HG03159 (cell line): ENCODE measurements around the gene ALDH1L2.
A peak's percentile ranks its signal among the peaks of the same experiment; 100 is the strongest.

Experiments used
- ATAC-seq: cut with Tn5 transposase; IDR thresholded peaks from one replicate; pipeline ENCODE4 v1.9.1; 2021; ENCODE audit warnings: mild to moderate bottlenecking, moderate library complexity; ENCODE audit not compliant: unreplicated experiment

The ALDH1L2 gene

DNA sequence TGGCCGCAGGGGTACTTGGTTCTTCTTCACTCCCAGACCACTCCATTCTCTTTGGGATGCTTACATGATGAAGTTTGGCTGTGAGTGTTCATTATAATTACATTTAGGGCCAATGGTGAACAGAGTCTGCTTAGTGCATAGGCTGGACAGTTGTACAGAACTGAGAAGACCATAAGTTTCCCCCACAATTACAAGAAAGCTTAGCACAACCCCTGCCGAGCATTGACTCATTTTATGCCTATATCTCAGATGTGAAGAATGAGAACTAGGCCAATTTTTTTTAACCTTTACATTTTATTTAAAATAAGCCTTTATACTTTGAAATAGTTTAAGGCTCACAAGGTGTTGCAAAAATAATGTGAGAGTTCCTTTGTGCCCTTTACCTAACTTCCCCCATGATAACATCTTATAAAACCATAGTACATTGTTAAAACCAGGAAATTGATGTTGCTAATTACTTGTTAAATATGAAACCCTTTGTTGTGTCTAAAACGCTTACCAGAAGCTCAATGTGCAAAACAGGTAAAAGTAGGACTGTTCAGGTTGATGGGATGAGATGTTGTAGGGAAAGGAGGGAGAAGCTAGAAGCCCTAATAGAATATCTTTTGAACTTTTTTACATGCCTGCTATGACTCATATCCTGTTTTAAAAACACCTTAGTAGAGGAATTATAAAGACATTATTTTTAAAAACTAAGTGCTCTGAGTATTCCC, 47.2 kb downstream of the ALDH1L2 start:
- no peak for ATAC-seq

DNA sequence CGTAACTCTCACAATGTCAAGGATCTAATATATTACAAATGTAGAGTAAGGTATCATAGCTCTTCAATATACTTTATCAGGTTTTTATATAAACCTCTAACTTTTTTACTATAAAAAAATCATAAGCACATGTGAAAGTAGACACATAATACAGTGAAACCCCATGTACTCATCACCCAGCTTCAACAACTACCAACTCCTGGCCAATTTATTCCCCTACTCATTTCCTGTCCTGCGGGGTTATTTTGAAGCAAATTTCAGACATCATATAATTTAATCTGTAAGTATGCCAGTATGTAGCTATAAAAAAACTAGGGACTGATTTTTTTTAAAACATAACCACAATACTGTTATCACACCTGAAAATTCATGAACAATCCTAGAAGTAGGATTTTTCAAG, 50.4 kb downstream of the ALDH1L2 start:
- no peak for ATAC-seq

DNA sequence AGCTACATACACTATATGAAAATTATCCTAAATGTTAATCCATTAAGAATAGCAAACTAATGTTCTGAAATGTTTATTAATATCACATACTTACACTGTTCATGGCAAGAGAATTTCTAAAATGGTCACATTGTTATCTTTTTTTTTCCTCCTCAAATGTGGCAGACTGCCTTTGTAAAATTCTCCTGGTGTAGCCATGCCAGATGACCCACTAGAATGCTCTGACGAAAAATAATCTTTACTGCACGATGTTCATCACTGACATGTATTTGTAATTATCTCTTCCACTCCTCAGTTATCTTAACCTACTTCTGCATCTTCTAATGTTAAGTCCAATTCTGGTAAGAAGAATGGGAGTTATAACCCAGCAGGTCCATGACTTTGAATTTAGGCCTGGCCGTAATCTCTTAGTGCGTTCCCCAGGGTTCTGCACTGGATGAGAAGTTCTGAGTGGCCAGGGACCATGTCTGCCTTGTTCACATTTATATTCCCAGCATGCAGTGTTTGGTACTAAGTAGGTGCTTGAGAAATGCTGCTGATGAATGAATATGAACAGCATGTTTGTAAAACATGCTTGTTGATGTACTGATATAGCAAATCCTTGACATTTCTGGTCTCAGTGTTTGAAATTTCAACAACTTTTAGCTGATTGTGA, 51.4 kb downstream of the ALDH1L2 start:
- no peak for ATAC-seq

DNA sequence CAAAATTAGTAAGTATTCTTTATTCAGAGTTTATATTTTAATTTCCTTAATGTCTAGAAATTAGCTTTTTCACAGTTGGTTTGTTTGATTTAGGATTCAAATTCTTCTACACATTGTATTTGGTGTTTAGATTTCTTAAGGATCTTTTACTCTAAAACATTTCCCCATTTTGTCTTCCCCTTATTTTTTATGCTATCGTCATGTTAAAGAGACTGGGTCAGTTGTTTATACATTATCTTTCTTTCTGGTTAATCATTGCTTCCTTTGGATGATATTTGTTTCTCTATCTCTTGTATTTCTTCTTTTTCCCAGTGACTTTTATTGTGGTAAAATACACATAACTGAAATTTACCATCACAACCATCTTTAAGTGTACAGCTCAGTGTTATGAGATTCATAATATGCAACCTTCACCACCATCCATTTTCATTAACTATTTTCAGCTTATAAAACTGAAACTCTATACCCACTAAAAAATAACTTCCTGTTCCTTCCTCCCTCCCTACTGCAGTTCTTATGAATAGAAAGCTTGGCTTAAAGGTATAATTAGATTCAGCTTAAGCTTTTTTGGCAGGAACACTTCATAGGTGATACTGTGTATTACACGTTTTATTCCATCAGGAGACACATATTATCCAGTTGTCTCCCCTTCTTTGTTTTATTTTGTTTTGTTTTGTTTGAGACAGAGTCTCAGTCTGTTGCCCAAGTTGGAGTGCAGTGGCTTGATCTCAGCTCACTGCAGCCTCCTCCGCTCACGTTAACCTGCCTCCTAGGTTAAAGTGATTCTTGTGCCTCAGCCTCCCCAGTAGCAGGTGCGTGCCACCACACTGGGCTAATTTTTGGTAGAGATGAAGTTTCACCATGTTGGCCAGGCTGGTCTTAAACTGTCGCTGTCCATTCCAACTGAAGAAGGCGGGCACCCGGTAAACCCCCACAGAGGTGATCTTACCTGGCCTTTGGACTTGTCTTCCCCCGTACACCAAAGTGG, 53.1 kb downstream of the ALDH1L2 start:
- ATAC-seq = peak; percentile 88

DNA sequence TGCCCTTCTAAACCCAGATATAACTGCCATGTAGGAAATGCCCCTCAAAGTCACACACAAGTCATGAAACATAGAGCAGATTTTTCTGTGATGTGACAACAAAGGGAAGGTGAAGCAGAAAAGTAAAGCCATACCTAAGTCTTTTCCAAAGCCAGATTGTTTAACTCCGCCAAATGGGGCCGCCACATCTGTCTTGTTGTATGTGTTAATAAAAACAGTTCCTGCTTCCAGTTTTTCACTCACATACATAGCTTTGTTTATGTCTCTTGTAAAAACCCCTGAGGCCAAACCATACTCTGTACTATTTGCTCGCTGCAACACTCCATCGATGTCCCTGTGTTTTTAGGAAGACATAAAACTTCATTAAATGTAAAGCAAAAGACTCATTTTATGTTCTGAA, 57.8 kb downstream of the ALDH1L2 start:
- no peak for ATAC-seq

DNA sequence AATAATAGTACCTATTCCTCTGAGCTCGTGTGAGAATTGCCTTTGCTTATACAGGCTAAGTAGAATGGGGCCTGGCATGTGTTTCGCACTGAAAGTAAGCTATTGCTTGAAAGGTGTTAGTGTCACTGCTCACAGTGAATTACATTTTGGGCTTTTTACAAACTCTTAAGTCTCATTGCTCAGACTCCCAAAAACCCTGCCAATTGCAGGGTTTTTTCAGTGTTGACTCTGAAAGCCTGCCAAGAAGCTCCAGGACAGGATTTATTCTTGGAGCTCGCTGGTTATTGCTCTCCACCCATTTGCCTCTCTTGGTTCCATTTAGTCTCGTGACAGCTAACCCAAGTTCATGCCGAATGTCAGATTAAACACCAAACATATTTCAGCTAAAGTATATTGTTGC, 58.4 kb downstream of the ALDH1L2 start:
- ATAC-seq = no peak

DNA sequence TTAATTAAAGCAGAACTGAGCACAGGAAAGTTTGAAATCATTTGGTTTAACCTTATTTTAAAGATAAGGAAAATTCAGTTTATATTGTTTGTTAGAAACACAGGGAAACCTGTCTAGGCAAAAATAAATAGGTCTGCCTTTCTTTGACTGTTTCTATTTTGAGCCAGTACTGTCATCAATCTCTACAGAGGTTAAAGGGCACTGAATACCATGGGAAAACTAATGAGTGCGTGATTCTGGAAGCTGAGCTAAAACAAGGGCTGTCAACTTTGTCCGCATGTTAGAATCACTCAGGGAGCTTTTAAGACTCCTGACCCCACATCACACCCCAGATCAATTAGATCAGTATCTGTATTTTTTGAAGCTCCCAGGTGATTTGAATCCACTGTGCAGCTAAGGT, 59.3 kb downstream of the ALDH1L2 start:
- no peak for ATAC-seq

DNA sequence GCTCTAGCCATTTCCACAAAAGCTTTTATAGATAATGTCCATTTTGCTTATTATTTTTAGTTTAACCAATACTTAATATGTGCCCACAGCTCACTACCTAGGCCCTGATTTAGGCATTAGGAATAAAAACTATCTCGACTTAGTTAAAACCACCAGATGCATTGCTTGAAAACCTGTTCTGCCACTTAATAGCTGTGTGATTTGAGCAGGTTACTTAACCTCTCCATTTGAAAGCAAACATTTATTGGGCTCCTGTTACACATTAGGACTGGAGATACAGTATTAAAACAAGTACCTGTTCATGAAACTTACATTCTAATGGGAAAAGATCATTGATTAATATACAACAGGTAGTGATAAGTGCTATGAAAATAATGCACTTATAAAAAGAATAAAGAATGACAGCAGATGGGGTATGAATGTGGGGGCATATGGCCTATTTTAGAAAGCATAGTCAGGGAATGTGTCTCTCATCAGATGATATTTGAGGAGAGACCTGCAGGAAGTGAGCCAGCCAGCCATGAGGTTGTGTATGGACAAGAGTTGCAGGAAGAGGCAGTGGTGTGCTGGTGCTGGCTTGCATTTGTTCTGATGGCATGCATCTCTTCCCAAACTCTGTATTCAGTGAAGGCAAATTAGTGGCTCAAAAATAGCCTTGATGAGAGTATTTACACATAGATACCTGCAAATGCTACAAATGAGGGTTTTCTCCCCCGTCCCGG, 63.9 kb downstream of the ALDH1L2 start:
- no peak for ATAC-seq

DNA sequence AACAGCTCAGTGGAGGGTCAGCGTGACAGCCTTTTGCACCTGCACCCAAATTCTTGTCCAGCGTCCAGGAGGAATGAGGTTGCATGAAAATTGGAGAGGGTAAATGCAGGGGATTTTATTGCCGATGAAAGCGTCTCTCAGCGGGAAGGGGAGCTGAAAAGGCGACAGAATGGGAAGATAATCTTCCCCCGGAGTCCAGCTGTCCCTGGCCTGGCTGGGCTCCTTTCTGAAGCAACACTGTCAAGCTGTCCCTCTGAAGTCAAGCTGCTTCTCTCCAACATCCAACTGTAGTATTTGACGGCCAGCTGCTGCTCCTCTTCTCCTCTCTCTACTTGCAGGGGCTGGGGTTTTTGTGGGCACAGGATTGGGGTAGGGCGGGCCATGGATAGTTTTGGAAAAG, 65.5 kb downstream of the ALDH1L2 start:
- ATAC-seq = no peak

DNA sequence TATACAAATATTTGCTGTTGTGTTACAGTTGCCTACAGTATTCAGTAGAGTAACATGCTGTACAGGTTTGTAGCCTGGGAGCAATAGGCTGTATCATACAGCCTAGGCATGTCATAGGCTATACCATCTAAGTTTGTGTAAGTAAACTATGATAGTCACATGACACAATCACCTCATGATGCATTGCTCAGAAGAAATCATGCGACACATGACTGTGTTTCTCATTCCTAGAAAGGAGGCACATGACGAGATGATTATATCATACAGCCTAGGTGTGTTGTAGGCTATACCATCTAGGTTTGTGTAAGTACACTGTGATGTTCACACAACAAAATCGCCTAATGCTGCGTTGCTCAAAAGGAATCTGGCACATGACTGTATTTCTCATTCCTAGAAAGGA, 66.2 kb downstream of the ALDH1L2 start:
- no peak for ATAC-seq

DNA sequence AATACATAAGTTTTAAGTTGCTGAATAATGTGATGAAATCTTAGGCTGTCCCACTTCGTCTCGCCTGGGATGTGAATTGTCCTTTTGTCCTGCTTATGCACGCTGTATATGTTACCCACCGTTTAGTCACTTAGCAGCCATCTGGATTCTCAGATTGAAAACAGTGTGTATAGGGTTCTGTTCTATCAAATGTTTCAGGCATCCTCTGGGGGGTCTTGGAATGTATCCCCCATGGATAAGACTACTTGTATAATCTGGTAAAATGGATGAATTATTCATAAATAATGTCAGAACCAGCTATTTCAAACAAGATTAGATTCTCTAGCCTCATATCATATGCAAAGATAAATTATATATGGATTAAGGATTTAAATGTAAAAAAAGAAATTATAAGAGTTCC, 68.7 kb downstream of the ALDH1L2 start:
- no peak for ATAC-seq

DNA sequence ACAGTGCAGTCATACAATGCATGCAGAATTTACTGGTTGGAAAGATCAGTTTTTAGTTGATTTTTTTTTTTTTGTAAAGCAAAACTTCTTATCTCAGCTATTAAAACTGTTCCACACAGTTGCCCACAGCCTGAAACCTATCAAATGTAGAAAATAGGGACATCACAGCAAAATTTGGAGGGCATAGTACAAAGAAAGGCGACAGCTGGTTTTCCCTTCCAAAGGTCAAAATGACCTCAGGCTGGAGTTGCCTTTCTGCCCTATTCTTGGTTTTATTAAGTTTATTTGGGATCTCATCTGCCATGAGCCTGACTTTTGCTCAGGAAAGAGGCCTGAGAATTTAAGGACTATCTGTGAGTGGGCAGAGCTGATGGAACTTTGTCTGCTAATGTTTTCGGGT, 69.7 kb downstream of the ALDH1L2 start:
- ATAC-seq = no peak

DNA sequence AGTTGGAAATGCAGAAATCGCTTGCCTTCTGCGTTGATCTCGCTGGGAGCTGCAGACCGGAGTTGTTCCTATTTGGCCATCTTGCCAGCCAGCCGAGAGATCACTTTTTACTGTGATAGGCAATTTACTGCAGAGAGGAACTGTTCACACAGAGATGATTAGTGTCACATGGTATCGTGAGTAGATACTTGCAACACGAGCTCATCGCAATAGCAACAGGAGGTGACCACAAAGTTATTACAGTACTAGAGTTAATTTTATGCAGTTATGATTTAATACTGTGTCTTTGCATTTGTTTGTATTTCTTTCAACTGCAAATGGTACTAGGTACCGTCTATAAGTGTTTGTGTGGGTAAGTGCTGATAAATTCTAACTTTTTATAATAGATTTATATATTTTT, 70.4 kb downstream of the ALDH1L2 start:
- no peak for ATAC-seq

DNA sequence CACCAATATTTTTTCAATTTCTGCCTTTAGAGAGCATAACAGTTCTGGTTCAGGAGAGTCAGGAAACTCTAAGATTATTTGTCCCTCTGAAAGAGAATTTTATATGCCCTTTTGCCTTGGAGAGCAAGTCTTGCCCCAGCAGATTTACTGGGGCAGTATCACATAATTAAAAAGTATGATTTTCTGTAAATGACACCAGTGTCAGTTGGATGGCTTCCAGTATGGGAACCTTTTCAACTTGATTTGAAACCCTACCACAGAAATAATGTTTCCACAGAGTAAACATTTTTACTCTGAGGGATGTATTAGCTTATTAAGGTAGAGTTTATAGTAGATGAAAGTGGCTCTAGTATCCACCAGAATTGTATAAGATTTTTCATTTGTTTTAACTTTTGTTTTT, 82.8 kb downstream of the ALDH1L2 start:
- ATAC-seq = no peak

DNA sequence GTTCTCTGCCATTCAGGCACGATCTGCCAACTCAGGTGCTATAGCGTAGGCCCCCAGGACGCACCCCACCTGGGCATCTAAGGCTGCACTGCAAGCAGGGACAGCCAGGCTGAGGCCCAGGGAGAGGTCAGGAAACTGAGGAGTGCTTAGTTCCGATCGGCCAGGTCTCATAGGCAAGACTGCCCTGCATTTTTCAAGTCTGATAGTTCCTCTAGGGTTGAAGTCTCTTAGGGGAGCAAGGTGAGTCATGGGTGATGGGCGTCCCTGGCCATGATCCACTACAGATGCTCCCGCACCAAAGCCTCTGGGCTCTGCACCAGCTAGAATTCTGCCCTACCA, 84.9 kb downstream of the ALDH1L2 start:
- ATAC-seq = no peak

DNA sequence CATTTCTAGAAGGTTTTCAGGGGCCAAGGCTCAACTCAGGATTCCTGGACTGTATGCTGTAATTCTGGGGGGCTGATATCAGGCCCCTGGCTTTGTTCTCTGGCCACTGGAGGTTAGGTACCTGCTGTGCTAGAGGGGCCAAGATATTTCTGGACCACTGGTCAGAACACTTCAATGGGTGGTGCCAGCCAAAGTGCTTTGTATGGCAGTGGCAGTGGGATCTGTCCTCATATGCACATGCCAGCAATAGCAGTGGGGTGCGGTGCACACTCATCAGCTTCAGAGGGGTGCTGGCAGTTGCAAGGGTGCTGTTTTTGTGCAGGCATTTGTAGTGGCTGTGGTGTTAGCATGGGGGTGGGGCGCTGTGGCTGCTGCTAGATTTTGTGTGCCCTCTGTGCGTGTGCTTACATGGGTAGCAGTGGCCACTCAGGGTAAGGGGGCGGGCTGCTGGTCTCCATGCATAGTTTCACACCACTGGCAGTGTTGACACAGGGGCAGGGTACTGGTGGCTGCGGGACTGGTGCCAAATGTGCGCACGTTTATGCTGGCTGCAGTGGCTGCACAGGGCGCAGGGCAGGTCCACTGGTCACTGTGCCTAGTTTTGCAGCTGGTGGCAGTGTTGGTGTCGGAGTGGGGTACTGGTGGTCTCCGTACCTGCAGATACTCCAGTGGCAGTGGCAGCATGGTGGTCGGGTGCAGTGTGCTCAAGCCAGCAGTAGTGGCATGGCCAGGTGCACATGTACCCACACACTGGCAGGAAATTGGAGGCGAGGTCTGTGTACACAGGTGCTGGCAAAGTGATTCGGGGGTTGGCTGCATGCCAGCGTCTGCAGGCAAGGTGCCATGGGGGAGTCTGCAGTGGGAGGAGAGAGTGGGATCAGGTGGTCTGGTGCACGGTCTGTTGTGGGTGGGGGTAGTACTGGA, 85.6 kb downstream of the ALDH1L2 start:
- ATAC-seq = no peak

DNA sequence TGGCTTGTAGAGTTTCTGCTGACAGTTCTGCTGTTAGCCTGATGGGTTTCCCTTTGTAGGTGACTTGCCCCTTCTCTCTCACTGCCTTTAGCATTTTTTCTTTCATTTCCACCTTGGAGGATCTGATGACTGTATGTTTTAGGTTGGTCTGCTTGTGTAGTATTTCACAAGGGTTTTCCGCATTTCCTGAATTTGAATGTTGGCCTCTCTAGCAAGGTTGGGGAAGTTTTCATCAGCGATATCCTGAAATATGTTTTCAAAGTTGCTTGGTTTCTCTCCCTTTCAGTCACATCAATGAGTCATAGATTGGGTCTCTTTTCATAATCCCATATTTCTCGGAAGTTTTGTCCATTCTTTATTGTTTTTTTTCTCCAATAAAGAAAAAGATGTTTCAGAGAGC, 86.7 kb downstream of the ALDH1L2 start:
- no peak for ATAC-seq

DNA sequence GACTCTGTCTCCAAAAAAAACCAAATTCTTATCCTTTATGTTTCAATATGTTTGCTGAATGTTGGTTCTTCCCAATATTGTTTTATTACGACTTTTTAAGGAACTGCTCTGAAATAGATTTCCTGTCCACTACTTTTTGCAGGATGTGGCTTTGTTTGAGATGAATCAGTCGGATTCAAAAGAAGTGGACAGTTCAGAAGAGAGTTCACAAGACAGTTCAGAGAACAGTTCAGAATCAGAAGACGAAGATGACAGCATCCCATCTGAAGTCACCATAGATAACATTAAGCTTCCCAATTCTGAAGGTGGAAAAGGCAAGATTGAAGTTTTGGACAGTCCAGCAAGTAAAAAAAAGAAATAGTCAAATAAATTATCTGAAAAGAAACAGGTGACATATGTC, 89.9 kb downstream of the ALDH1L2 start:
- ATAC-seq = no peak

DNA sequence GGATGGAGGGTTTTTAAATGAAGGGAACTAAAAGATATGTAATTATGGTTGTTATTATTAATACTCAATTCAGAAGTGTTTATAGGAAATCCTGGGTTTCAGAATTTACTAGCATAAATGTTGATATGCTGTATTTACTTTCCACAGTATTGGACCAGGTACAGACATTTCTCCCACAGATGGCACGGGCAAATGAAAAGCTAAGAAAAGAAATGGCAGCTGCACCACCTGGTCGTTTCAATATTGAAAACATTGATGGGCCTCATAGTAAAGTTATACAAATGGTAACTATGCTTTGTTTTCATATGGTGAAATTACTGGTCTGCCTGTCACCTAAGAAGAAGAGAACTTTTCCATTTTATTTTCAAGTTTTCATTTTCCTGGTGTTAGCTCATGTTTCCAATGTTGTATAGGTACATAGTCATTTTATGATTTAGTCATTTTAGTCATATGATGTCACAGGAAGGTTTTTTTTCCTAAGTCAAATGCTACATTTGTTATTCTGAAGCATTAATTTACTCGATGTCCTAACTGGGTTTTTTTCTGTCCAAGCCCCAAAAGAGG, 92.6 kb downstream of the ALDH1L2 start:
- ATAC-seq = no peak

DNA sequence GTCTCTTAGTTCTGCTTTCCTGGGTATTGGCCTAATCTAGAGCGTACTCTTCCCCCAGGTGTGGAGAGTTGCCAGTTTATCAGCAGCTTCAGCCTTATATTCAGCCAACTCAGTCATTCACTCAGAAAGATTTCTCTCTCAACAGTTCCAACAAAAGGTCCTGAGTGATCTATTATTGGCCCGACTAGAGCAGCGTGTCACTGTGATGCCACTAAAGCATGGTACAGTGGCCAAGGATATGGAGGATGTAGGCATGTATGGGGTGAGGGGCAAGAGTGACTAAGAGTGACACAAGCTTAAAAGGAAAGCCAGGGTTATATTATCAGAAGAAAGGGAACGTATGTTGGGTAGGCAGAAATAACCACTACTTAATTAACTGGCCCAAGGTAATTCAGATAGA, 93.3 kb downstream of the ALDH1L2 start:
- no peak for ATAC-seq
